BJ (cell line): ENCODE measurements around the gene JAG2. TPM values are rescaled to one million over a fixed set of nuclear protein-coding genes. Genes with fewer than 3 reads are reported as not detected.

ENCODE experiments used
- CTCF ChIA-PET: fragments of 350-600 bp; formaldehyde crosslinking; extraction: SDS; loops from one replicate; lab custom pipeline; 2021; ENCODE audit warnings: antibody characterized with exemption, inconsistent platforms; lab: Yijun Ruan, JAX
- POLR2A ChIA-PET: fragments of 300-600 bp; sonication (Branson Sonifier 250); formaldehyde crosslinking; extraction: SDS; loops from one replicate; lab custom pipeline; 2021; ENCODE audit warnings: antibody characterized with exemption; lab: Charles Lee
- DNase-seq: peaks from one replicate; pipeline ENCODE4 v3.0.0-alpha.2; 2011; ENCODE audit warnings: low read depth
- H3K27me3 ChIP-seq: 2 replicates; pipeline ENCODE4 v1.6.0; 2011; ENCODE audit warnings: low read length; ENCODE audit not compliant: control insufficient read depth, insufficient read depth
- H3K36me3 ChIP-seq: 2 replicates; pipeline ENCODE4 v1.5.1; 2011; ENCODE audit warnings: low read length; ENCODE audit not compliant: control insufficient read depth, insufficient read depth
- H3K4me3 ChIP-seq: 2 replicates; pipeline ENCODE4 v1.5.1; 2011; ENCODE audit warnings: low read depth, mild to moderate bottlenecking, control low read depth, low read length
- CTCF ChIP-seq: IDR thresholded peaks from 2 replicates; pipeline ENCODE4 v1.5.1; 2011; ENCODE audit warnings: low read depth, mild to moderate bottlenecking, control low read depth, inconsistent platforms, low read length, moderate library complexity; ENCODE audit not compliant: insufficient read depth
- polyA plus RNA-seq: library from polyadenylated mRNA; depleted of rRNA; stranded (reverse); fragments of >200 nt; gene quantifications from 2 replicates; pipeline ENCODE4 v1.2.3, GENCODE V29; 2011

Gene JAG2
- polyA plus RNA-seq, 1 experiment: 0.23 TPM

GRCh38 chr14:105173145-105173544 is 4.6 kb upstream of the JAG2 start:
- H3K27me3 ChIP-seq: peaks cover 15% of the 10 kb centered on the region
- ChIA-PET CTCF (interaction anchor here (1.2 to 1.5 kb wide), 2 partner anchors 9 to 83 kb away, joined by 4 read pairs; no protein-coding TSS in a partner anchor), POLR2A (no interaction called here)
- TF ChIP-seq CTCF: no peak
- no peak for DNase-seq
- H3K36me3 ChIP-seq: no peaks in the 10 kb centered on the region
- H3K4me3 ChIP-seq: no peak overlapping the region

DNA sequence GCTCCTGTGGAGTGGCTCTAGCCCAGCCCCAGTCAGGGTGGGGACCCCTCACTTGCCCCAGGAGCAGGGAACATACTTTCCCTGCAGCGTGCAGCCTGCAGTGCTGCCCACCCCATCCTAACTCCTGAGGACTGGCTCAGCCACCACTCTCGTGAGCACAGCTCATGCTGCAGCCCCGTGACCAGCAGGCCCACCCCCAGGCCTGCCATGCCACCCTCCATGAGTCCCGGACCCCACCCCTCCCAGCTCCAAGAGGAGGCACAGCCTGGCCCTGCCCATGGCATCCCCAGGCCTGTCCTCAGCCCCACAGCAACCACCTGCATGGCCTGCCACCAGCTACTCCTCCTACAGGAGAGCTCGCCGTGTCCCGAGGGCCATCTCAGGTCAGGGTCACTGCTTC is 3.9 kb upstream of the JAG2 start:
- no peaks in the 10 kb centered on the region for H3K36me3 ChIP-seq
- DNase-seq: no peak
- ChIA-PET POLR2A (no interaction called here), CTCF (interaction anchor here (1.2 to 1.5 kb wide), 2 partner anchors 10 to 82 kb away, joined by 4 read pairs; no protein-coding TSS in a partner anchor)
- H3K27me3 ChIP-seq: peaks cover 15% of the 10 kb centered on the region
- H3K4me3 ChIP-seq: no peak overlapping the region
- TF ChIP-seq CTCF: no peak

DNA sequence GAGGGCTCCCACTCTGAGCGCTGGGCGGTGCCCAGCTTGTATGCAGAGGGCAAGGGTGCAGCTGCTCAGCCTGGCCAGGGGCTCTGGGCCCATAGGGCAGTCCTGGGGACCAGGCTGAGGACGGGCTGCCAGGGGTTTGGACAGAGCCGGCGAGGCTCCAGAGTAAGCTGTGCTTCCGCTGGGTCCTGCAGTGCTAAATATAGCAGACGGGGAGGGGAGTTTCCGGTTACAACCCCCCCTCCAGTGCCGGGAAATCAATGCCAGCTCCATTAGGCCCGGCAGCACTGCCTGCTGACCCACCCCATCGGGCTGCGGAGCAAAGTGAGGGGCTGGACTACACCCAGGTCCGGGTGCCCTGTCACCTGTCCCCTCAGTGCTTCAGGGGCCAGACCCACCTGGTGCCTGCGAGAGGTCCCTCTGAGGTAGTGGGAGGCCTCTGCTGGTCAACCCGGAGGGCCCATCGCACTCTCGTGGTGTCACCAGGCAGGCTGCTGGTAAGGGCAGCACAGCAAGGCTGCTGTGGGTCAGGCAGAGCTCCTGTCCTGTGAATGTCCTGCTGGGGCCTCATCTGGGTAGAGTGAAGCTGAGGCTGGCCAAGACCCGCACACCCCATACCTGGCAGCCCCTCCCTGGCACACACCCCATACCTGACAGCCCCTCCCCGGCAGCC is 2.6 kb upstream of the JAG2 start:
- DNase-seq: no peak
- POLR2A ChIA-PET: no interaction called here
- no peaks in the 10 kb centered on the region for H3K36me3 ChIP-seq
- no peak for TF ChIP-seq CTCF
- H3K27me3 ChIP-seq: peaks cover 18% of the 10 kb centered on the region
- H3K4me3 ChIP-seq: no peak overlapping the region
- CTCF ChIA-PET: interaction anchor here (1.6 kb wide), 1 partner anchor 11 kb away, joined by 4 read pairs; no protein-coding TSS in a partner anchor

- ChIA-PET CTCF (interaction anchor here (0.8 to 1.6 kb wide), 5 partner anchors 10 to 182 kb away, joined by 3 to 4 read pairs (median 4); no protein-coding TSS in a partner anchor), POLR2A (no interaction called here)
- H3K4me3 ChIP-seq: no peak overlapping the region
- no peak for DNase-seq
- H3K36me3 ChIP-seq: no peaks in the 10 kb centered on the region
- H3K27me3 ChIP-seq: peaks cover 18% of the 10 kb centered on the region
- TF ChIP-seq CTCF: no peak
These were observed 1.4 kb upstream of the JAG2 start for GRCh38 chr14:105169776-105170655.

- peaks cover 18% of the 10 kb centered on the region for H3K27me3 ChIP-seq
- CTCF ChIA-PET: interaction anchor here (1.3 to 1.5 kb wide), 2 partner anchors 10 to 76 kb away, joined by 3 to 4 read pairs; no protein-coding TSS in a partner anchor
- DNase-seq: no peak
- POLR2A ChIA-PET: no interaction called here
- H3K36me3 ChIP-seq: no peaks in the 10 kb centered on the region
- peak; percentile 44 for TF ChIP-seq CTCF
- no peak overlapping the region for H3K4me3 ChIP-seq
These were observed 467 bp upstream of the JAG2 start for GRCh38 chr14:105168979-105169507.
